ENCODE results near the gene PARD3. TPM values are rescaled to one million over a fixed set of nuclear protein-coding genes. Genes with fewer than 3 reads are reported as not detected.
"Not testable (repeated sequence)": the region's sequence is repeated elsewhere in the genome, so short reads cannot be mapped to it uniquely, and the experiment has no call there.

Gene PARD3
- polyA plus RNA-seq, 3 donors: 0.51 TPM; not detected in 2

DNA sequence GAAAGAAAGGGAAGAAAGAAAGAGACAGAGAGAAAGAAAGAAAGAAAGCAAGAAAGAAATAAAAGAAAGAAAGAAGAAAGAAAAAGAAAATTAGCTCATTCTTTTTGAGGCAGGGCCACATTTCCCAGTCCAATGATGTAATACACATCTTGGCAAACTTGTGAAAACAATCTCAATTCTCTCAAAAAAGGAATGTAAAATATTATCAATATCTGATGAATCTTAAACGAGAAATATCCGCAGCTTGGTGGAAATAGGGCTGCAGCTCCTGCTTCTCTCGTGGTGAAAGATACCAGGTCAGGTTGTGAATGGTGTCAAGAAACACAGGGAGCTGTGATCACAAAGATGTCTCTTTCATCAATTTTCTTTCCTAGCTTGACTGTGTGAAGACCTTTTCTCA is 741.0 kb downstream of the PARD3 start:
- Mint-ChIP-seq H3K9me3 (peaks cover 0 to 26% (median 18%) of the 10 kb centered on the region in 7 donors), H3K4me3 (no peak overlapping the region)

DNA sequence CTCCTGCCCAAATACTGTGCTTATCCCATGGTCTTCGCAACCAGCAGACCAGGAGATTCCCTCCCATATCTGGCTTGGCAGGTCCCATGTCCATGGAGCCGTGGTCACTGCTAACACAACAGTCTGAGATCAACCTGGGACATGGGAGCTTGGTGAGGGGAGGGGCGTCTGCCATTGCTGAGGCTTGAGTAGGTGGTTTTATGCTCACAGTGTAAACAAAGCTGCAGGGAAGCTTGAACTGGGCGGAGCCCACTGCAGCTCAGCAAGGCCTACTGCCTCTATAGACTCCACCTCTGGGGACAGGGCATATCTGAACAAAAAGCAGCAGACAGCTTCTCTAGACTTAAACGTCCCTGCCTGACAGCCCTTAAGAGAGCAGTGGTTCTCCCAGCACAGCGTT is 747.4 kb downstream of the PARD3 start:
- H3K4me1 ChIP-seq (ENCODE audit: control insufficient read depth in 1 of 2, insufficient read depth in 2 of 2, low read length in 2 of 2); H3K27ac ChIP-seq (ENCODE audit: low read depth in 1 of 2, low read length in 2 of 2); H3K79me2 ChIP-seq (ENCODE audit: insufficient read depth, low read length); H3K27me3 Mint-ChIP-seq (ENCODE audit: low read depth in 3 of 3); H3K9ac ChIP-seq (ENCODE audit: insufficient read depth, low read length, poor library complexity, severe bottlenecking); H3K27ac Mint-ChIP-seq; H3K4me3 Mint-ChIP-seq; H3K36me3 ChIP-seq (replicated peaks in 1 of 2; ENCODE audit: control insufficient read depth in 1 of 2, insufficient read depth in 2 of 2, low read length in 2 of 2); H3K36me3 Mint-ChIP-seq; intact Hi-C loops (cut with micrococcal nuclease); H3K27me3 ChIP-seq (ENCODE audit: control insufficient read depth in 2 of 2, insufficient read depth in 2 of 2, low read length in 2 of 2); H2AFZ ChIP-seq (ENCODE audit: insufficient read depth, low read depth, low read length, poor library complexity, severe bottlenecking); DNase-seq; H3K4me2 ChIP-seq (replicated peaks; ENCODE audit: extremely low read depth, low read length, poor library complexity, severe bottlenecking); H3K4me3 ChIP-seq (replicated peaks in 1 of 3; ENCODE audit: low read depth in 2 of 3, low read length in 3 of 3); H4K20me1 ChIP-seq (ENCODE audit: insufficient read depth, low read length); H3K4me1 Mint-ChIP-seq: not testable (repeated sequence)
- H3K9me3 Mint-ChIP-seq: peaks cover 14 to 61% (median 37%) of the 10 kb centered on the region in 7 donors
- peaks cover 25 to 30% of the 10 kb centered on the region in 2 donors for H3K9me3 ChIP-seq (replicated peaks in 1 of 2; ENCODE audit: control insufficient read depth in 1 of 2, insufficient read depth in 1 of 2, low read length in 2 of 2)
- 97% methylated on average over 3 of the region's 6 CpGs for WGBS (ENCODE audit: insufficient coverage)

More for the DNA sequence above, 741.0 kb downstream of the PARD3 start:
- 86% methylated on average over 1 of the region's 3 CpGs for WGBS (ENCODE audit: insufficient coverage)
- Histone ChIP-seq H3K36me3 (replicated peaks in 1 of 2; ENCODE audit: control insufficient read depth in 1 of 2, insufficient read depth in 2 of 2, low read length in 2 of 2) (no peaks in the 10 kb centered on the region), H3K27me3 (ENCODE audit: control insufficient read depth in 2 of 2, insufficient read depth in 2 of 2, low read length in 2 of 2) (no peaks in the 10 kb centered on the region), H3K4me1 (ENCODE audit: control insufficient read depth in 1 of 2, insufficient read depth in 2 of 2, low read length in 2 of 2) (no peaks in the 10 kb centered on the region), H4K20me1 (ENCODE audit: insufficient read depth, low read length) (no peaks in the 10 kb centered on the region), H3K9me3 (replicated peaks in 1 of 2; ENCODE audit: control insufficient read depth in 1 of 2, insufficient read depth in 1 of 2, low read length in 2 of 2) (peaks cover 0 to 7% of the 10 kb centered on the region in 2 donors), H3K9ac (ENCODE audit: insufficient read depth, low read length, poor library complexity, severe bottlenecking) (no peak overlapping the region), H3K79me2 (ENCODE audit: insufficient read depth, low read length) (no peaks in the 10 kb centered on the region), H3K27ac (ENCODE audit: low read depth in 1 of 2, low read length in 2 of 2) (no peak overlapping the region), H2AFZ (ENCODE audit: insufficient read depth, low read depth, low read length, poor library complexity, severe bottlenecking) (no peak overlapping the region), H3K4me3 (replicated peaks in 1 of 3; ENCODE audit: low read depth in 2 of 3, low read length in 3 of 3) (no peak overlapping the region), H3K4me2 (replicated peaks; ENCODE audit: extremely low read depth, low read length, poor library complexity, severe bottlenecking) (no peak overlapping the region)
- DNase-seq: no peak
- H3K36me3 Mint-ChIP-seq: no peaks in the 10 kb centered on the region
- no peak overlapping the region for H3K27ac Mint-ChIP-seq
- intact Hi-C loops (cut with micrococcal nuclease): no loop called here
- peaks cover 0 to 4% (median 1%) of the 10 kb centered on the region in 3 donors for H3K27me3 Mint-ChIP-seq (ENCODE audit: low read depth in 3 of 3)
- TF ChIP-seq, protein P1, sequence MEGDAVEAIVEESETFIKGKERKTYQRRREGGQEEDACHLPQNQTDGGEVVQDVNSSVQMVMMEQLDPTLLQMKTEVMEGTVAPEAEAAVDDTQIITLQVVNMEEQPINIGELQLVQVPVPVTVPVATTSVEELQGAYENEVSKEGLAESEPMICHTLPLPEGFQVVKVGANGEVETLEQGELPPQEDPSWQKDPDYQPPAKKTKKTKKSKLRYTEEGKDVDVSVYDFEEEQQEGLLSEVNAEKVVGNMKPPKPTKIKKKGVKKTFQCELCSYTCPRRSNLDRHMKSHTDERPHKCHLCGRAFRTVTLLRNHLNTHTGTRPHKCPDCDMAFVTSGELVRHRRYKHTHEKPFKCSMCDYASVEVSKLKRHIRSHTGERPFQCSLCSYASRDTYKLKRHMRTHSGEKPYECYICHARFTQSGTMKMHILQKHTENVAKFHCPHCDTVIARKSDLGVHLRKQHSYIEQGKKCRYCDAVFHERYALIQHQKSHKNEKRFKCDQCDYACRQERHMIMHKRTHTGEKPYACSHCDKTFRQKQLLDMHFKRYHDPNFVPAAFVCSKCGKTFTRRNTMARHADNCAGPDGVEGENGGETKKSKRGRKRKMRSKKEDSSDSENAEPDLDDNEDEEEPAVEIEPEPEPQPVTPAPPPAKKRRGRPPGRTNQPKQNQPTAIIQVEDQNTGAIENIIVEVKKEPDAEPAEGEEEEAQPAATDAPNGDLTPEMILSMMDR (IDR thresholded peaks at IDR 0.05): no peak
- no peaks in the 10 kb centered on the region for H3K4me1 Mint-ChIP-seq

Measured in CD14-positive monocyte (primary cell).